ENCODE results near the gene PRUNE2. TPM values are rescaled to one million over a fixed set of nuclear protein-coding genes. Genes with fewer than 3 reads are reported as not detected.

The PRUNE2 gene
- polyA plus RNA-seq, 1 of the 3 experiments (the other 2 are of a cell fraction), result 13.0 TPM

DNA sequence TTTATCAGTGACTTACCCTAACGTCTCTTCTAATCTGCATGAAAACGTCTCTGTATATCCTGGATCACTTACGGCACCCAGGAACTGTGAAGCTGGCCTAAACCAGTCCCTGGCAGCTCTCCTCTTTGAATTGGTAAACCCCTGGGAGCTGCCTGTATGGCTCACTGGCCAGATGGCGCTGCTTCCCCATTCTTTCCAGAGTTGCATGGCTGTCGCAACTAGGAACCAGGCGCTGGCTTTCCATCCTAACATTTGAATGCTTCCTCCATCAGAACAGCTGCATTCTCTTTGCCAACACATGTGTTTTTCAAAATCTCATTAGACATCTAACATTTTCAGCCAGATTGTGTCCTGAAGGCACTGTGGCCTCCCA is 149.7 kb downstream of the PRUNE2 start:
- H3K4me2 ChIP-seq, result 0 out of 2 replicates have a peak overlapping the region, but pooled peaks have one; percentile 31
- POLR2A ChIA-PET, result no interaction called here
- H3K4me1 ChIP-seq (ENCODE audit: control insufficient read depth in 1 of 2, insufficient read depth in 2 of 2, low read depth in 1 of 2, low read length in 1 of 2), result no peaks in the 10 kb centered on the region
- CTCF ChIA-PET, result interaction anchor here (1.3 kb wide), 1 partner anchor 241 kb away, joined by 3 read pairs; no protein-coding TSS in a partner anchor
- H3K9me2 ChIP-seq, result no peaks in the 10 kb centered on the region
- TF ChIP-seq RAD21 (IDR thresholded peaks at IDR 0.05; ENCODE audit: low read length) (peak; percentile 42), JUND (IDR thresholded peaks at IDR 0.05) (no peak), TAF1 (IDR thresholded peaks at IDR 0.05; ENCODE audit: borderline replicate concordance, low read depth, low read length) (no peak), TCF12 (IDR thresholded peaks at IDR 0.05) (no peak), MXI1 (IDR thresholded peaks at IDR 0.05; ENCODE audit: low read depth, low read length) (no peak), POLR2AphosphoS5 (IDR thresholded peaks at IDR 0.05; ENCODE audit: low read depth, low read length) (no peak)
- TF ChIP-seq, protein P1, sequence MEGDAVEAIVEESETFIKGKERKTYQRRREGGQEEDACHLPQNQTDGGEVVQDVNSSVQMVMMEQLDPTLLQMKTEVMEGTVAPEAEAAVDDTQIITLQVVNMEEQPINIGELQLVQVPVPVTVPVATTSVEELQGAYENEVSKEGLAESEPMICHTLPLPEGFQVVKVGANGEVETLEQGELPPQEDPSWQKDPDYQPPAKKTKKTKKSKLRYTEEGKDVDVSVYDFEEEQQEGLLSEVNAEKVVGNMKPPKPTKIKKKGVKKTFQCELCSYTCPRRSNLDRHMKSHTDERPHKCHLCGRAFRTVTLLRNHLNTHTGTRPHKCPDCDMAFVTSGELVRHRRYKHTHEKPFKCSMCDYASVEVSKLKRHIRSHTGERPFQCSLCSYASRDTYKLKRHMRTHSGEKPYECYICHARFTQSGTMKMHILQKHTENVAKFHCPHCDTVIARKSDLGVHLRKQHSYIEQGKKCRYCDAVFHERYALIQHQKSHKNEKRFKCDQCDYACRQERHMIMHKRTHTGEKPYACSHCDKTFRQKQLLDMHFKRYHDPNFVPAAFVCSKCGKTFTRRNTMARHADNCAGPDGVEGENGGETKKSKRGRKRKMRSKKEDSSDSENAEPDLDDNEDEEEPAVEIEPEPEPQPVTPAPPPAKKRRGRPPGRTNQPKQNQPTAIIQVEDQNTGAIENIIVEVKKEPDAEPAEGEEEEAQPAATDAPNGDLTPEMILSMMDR (IDR thresholded peaks at IDR 0.05), result peak; percentile 42
- H3K4me3 ChIP-seq (ENCODE audit: low read depth in 2 of 2, low read length in 1 of 2), result peak overlapping the region in 1 of 2 experiments; percentile 13; a peak in 1 of 4 replicates
- H3K27me3 ChIP-seq (ENCODE audit: insufficient read depth), result peaks cover 47% of the 10 kb centered on the region
- 5% methylated on average over 6 of the region's 6 CpGs for WGBS (ENCODE audit: low lambda C conversion rate)
- no peaks in the 10 kb centered on the region for H3K79me2 ChIP-seq (ENCODE audit: insufficient read depth)
- H3K27ac ChIP-seq (ENCODE audit: low read depth in 2 of 2, low read length in 1 of 2), result no peak overlapping the region
- no peak overlapping the region for H3K9ac ChIP-seq
- DNase-seq, result peak; percentile 19
- H3F3A ChIP-seq (replicated peaks; ENCODE audit: insufficient read depth), result no peaks in the 10 kb centered on the region
- no peaks in the 10 kb centered on the region for H3K9me3 ChIP-seq
- no peaks in the 10 kb centered on the region for H4K20me1 ChIP-seq (ENCODE audit: insufficient read depth)
- 0 out of 2 replicates have a peak overlapping the region, but pooled peaks have one; percentile 50 for H2AFZ ChIP-seq (ENCODE audit: low read depth)
- no peaks in the 10 kb centered on the region for H3K36me3 ChIP-seq (replicated peaks in 1 of 2; ENCODE audit: control insufficient read depth in 1 of 2, insufficient read depth in 2 of 2, low read length in 1 of 2)

DNA sequence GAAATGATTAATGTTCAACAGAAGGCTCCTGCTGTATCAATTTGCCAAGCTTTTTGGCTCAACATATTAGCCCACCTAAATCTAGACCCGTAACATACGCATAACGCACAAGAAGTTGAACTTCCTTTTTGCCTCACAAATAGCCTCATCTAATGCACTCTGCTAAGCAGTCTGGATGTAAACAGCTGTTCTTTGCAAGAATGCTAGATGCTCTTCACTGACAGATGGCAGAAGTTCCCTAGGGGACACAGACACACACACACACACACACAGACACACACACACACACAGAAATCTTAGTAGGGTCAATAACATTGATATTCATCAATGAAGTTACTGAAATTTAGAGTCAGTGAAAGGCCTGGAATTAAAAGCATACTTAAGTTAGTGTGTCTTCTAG is 154.9 kb downstream of the PRUNE2 start:
- Histone ChIP-seq H3F3A (replicated peaks; ENCODE audit: insufficient read depth) (no peaks in the 10 kb centered on the region), H3K4me3 (ENCODE audit: low read depth in 2 of 2, low read length in 1 of 2) (no peak overlapping the region), H3K4me1 (ENCODE audit: control insufficient read depth in 1 of 2, insufficient read depth in 2 of 2, low read depth in 1 of 2, low read length in 1 of 2) (no peaks in the 10 kb centered on the region), H3K9ac (no peak overlapping the region), H4K20me1 (ENCODE audit: insufficient read depth) (no peaks in the 10 kb centered on the region), H3K79me2 (ENCODE audit: insufficient read depth) (no peaks in the 10 kb centered on the region), H3K9me2 (no peaks in the 10 kb centered on the region), H2AFZ (ENCODE audit: low read depth) (no peak overlapping the region), H3K27me3 (ENCODE audit: insufficient read depth) (peaks cover 65% of the 10 kb centered on the region), H3K36me3 (replicated peaks in 1 of 2; ENCODE audit: control insufficient read depth in 1 of 2, insufficient read depth in 2 of 2, low read length in 1 of 2) (no peaks in the 10 kb centered on the region), H3K9me3 (no peaks in the 10 kb centered on the region), H3K27ac (ENCODE audit: low read depth in 2 of 2, low read length in 1 of 2) (no peak overlapping the region), H3K4me2 (no peak overlapping the region)
- TF ChIP-seq GATA2 (CRISPR knock-in tag; IDR thresholded peaks at IDR 0.05) (no peak), RAD21 (IDR thresholded peaks at IDR 0.05; ENCODE audit: low read length) (no peak), TEAD4 (IDR thresholded peaks at IDR 0.05; ENCODE audit: borderline replicate concordance, insufficient read depth) (no peak), POLR2AphosphoS5 (IDR thresholded peaks at IDR 0.05; ENCODE audit: low read depth, low read length) (no peak), FOXJ3 (CRISPR knock-in tag; IDR thresholded peaks at IDR 0.05) (no peak), EP300 (IDR thresholded peaks at IDR 0.05; ENCODE audit: borderline replicate concordance in 1 of 2, low read depth in 1 of 2, low read length in 1 of 2) (no peak), JUND (IDR thresholded peaks at IDR 0.05) (no peak), ELF1 (IDR thresholded peaks at IDR 0.05) (no peak), NRF1 (IDR thresholded peaks at IDR 0.05; ENCODE audit: low read depth, low read length) (no peak)
- TF ChIP-seq, protein P2, sequence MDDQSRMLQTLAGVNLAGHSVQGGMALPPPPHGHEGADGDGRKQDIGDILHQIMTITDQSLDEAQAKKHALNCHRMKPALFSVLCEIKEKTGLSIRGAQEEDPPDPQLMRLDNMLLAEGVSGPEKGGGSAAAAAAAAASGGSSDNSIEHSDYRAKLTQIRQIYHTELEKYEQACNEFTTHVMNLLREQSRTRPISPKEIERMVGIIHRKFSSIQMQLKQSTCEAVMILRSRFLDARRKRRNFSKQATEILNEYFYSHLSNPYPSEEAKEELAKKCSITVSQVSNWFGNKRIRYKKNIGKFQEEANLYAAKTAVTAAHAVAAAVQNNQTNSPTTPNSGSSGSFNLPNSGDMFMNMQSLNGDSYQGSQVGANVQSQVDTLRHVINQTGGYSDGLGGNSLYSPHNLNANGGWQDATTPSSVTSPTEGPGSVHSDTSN (IDR thresholded peaks at IDR 0.05), result no peak
- TF ChIP-seq, protein P3, sequence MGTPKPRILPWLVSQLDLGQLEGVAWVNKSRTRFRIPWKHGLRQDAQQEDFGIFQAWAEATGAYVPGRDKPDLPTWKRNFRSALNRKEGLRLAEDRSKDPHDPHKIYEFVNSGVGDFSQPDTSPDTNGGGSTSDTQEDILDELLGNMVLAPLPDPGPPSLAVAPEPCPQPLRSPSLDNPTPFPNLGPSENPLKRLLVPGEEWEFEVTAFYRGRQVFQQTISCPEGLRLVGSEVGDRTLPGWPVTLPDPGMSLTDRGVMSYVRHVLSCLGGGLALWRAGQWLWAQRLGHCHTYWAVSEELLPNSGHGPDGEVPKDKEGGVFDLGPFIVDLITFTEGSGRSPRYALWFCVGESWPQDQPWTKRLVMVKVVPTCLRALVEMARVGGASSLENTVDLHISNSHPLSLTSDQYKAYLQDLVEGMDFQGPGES (IDR thresholded peaks at IDR 0.05; ENCODE audit: low read depth, low read length), result no peak
- TF ChIP-seq, protein P4, sequence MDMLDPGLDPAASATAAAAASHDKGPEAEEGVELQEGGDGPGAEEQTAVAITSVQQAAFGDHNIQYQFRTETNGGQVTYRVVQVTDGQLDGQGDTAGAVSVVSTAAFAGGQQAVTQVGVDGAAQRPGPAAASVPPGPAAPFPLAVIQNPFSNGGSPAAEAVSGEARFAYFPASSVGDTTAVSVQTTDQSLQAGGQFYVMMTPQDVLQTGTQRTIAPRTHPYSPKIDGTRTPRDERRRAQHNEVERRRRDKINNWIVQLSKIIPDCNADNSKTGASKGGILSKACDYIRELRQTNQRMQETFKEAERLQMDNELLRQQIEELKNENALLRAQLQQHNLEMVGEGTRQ (IDR thresholded peaks at IDR 0.05; ENCODE audit: borderline replicate concordance, low read depth, low read length), result no peak
- no peak for DNase-seq
- 65% methylated on average over 3 of the region's 3 CpGs for WGBS (ENCODE audit: low lambda C conversion rate)
- POLR2A ChIA-PET, result no interaction called here
- CTCF ChIA-PET, result interaction anchor here (0.6 kb wide), 1 partner anchor 1836 kb away, joined by 3 read pairs; no protein-coding TSS in a partner anchor
